ENCODE data around the gene NINL.

Gene NINL

DNA sequence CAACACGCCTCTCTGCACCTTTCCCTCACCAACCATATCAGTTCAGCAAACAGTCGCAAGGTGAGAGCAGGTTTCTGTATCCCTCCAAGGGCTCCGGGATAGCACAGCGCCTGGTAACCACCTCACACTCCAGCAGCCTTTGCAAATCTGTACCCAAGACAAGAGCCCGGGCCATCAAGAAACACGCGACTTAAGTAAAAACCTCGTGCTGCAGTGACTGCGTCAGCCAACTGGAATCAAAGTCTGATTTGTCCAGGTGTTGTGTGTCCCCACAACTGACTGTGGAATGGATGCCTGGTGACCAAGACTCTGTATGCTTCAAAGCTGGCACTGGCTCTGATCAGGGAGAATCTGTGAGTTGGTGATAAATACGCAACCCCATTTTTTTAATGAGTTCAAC is 74.1 kb downstream of the NINL start:
- H3K27me3 ChIP-seq (ENCODE audit: control insufficient read depth, low read length) = no peaks in the 10 kb centered on the region
- peaks cover 28% of the 10 kb centered on the region for H3K9me3 ChIP-seq (ENCODE audit: control insufficient read depth, insufficient read depth, low read length)
- H3K9me2 ChIP-seq (replicated peaks; ENCODE audit: control insufficient read depth, low read length) = no peaks in the 10 kb centered on the region
- H3K4me3 ChIP-seq (ENCODE audit: low read length) = no peak overlapping the region
- no peaks in the 10 kb centered on the region for H3F3A ChIP-seq (ENCODE audit: control insufficient read depth, insufficient read depth)
- no peak overlapping the region for H3K4me2 ChIP-seq (ENCODE audit: low read length)
- no peak for TF ChIP-seq EZH2phosphoT487 (IDR thresholded peaks at IDR 0.05; ENCODE audit: borderline replicate concordance, low read length)
- TF ChIP-seq, protein P1, sequence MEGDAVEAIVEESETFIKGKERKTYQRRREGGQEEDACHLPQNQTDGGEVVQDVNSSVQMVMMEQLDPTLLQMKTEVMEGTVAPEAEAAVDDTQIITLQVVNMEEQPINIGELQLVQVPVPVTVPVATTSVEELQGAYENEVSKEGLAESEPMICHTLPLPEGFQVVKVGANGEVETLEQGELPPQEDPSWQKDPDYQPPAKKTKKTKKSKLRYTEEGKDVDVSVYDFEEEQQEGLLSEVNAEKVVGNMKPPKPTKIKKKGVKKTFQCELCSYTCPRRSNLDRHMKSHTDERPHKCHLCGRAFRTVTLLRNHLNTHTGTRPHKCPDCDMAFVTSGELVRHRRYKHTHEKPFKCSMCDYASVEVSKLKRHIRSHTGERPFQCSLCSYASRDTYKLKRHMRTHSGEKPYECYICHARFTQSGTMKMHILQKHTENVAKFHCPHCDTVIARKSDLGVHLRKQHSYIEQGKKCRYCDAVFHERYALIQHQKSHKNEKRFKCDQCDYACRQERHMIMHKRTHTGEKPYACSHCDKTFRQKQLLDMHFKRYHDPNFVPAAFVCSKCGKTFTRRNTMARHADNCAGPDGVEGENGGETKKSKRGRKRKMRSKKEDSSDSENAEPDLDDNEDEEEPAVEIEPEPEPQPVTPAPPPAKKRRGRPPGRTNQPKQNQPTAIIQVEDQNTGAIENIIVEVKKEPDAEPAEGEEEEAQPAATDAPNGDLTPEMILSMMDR (IDR thresholded peaks at IDR 0.05; ENCODE audit: low read depth, low read length, poor library complexity, severe bottlenecking) = no peak
- no peaks in the 10 kb centered on the region for H4K20me1 ChIP-seq (ENCODE audit: control insufficient read depth, insufficient read depth, low read depth, low read length)
- H3K79me2 ChIP-seq (ENCODE audit: control insufficient read depth, low read length) = no peaks in the 10 kb centered on the region
- H3K4me1 ChIP-seq (ENCODE audit: control insufficient read depth, low read length) = no peaks in the 10 kb centered on the region
- no peaks in the 10 kb centered on the region for H3K36me3 ChIP-seq (ENCODE audit: control insufficient read depth, low read length)
- no peak overlapping the region for H3K27ac ChIP-seq (ENCODE audit: low read depth, low read length)

DNA sequence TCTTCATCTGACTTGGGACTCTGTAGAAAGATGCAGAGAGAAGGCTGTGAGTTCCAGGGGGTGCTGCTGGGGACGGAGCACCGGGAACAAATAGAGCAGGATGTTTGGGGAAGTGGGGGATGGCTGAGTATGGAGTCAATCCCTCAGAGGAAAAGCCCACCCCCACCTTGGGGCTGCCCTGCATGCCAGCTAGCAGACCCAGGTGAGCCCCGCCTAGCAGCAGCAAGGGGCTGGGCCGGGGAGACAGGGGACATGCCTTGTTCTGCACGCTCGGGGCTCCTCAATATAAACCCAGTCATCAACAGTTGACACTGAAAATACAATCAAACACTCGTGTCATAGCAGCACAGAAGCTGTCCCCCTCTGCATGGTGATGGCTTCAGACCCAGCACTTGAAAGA is 74.6 kb downstream of the NINL start:
- TF ChIP-seq, protein P1 (IDR thresholded peaks at IDR 0.05; ENCODE audit: low read depth, low read length, poor library complexity, severe bottlenecking) = no peak
- TF ChIP-seq EZH2phosphoT487 (IDR thresholded peaks at IDR 0.05; ENCODE audit: borderline replicate concordance, low read length) = no peak
- Histone ChIP-seq H3K36me3 (ENCODE audit: control insufficient read depth, low read length) (no peaks in the 10 kb centered on the region), H3K4me1 (ENCODE audit: control insufficient read depth, low read length) (no peaks in the 10 kb centered on the region), H3K79me2 (ENCODE audit: control insufficient read depth, low read length) (no peaks in the 10 kb centered on the region), H4K20me1 (ENCODE audit: control insufficient read depth, insufficient read depth, low read depth, low read length) (no peaks in the 10 kb centered on the region), H3K9me2 (replicated peaks; ENCODE audit: control insufficient read depth, low read length) (no peaks in the 10 kb centered on the region), H3K4me3 (ENCODE audit: low read length) (no peak overlapping the region), H3K27me3 (ENCODE audit: control insufficient read depth, low read length) (no peaks in the 10 kb centered on the region), H3K9me3 (ENCODE audit: control insufficient read depth, insufficient read depth, low read length) (peaks cover 28% of the 10 kb centered on the region), H3K4me2 (ENCODE audit: low read length) (no peak overlapping the region), H3F3A (ENCODE audit: control insufficient read depth, insufficient read depth) (no peaks in the 10 kb centered on the region), H3K27ac (ENCODE audit: low read depth, low read length) (no peak overlapping the region)

DNA sequence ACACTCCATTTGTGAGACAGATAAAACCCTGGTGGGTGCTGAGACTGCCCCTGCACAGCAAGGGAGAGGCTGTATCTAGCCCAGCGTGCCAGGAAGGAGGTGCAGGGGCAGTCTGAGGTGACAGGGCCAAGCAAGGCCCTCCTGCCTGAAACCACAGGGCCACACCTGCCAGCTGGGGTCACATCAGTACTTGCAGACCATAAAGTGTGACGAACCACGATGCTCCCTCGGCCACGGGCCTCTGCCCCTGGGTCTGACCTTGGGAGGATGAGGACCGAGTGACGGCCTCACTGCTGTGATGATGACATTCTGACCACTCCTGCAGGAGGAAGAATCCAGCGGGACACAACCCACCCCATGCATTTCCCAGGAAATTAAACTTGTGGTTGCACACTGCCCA is 75.1 kb downstream of the NINL start:
- no peak overlapping the region for H3K4me3 ChIP-seq (ENCODE audit: low read length)
- H3K4me1 ChIP-seq (ENCODE audit: control insufficient read depth, low read length) = no peaks in the 10 kb centered on the region
- H3K79me2 ChIP-seq (ENCODE audit: control insufficient read depth, low read length) = no peaks in the 10 kb centered on the region
- H3K9me2 ChIP-seq (replicated peaks; ENCODE audit: control insufficient read depth, low read length) = no peaks in the 10 kb centered on the region
- no peaks in the 10 kb centered on the region for H4K20me1 ChIP-seq (ENCODE audit: control insufficient read depth, insufficient read depth, low read depth, low read length)
- H3K9me3 ChIP-seq (ENCODE audit: control insufficient read depth, insufficient read depth, low read length) = peaks cover 23% of the 10 kb centered on the region
- H3K27ac ChIP-seq (ENCODE audit: low read depth, low read length) = no peak overlapping the region
- no peaks in the 10 kb centered on the region for H3K36me3 ChIP-seq (ENCODE audit: control insufficient read depth, low read length)
- H3K4me2 ChIP-seq (ENCODE audit: low read length) = no peak overlapping the region
- H3F3A ChIP-seq (ENCODE audit: control insufficient read depth, insufficient read depth) = no peaks in the 10 kb centered on the region
- no peaks in the 10 kb centered on the region for H3K27me3 ChIP-seq (ENCODE audit: control insufficient read depth, low read length)
- TF ChIP-seq EZH2phosphoT487 (IDR thresholded peaks at IDR 0.05; ENCODE audit: borderline replicate concordance, low read length) = no peak

DNA sequence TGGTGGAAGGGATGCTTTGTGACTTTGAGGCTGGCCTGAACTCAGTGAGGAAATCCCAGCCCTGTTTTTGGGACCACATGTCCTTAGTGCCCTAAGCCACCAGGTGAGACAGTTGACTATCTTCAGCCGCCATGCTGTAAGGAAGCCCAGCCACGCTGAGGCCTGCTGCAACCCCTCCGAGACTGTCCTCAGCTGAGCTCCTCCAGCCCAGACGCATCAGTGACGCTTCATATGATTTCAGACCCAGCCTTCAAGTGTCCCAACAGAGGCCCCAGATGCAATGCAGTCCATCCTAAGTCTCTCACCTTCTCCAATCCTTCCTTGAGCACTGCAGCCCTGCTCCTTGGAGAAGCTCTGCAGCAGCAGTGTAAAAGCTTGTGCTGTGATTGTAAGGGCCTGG is 76.2 kb downstream of the NINL start:
- no peaks in the 10 kb centered on the region for H3K36me3 ChIP-seq (ENCODE audit: control insufficient read depth, low read length)
- H3K4me2 ChIP-seq (ENCODE audit: low read length) = no peak overlapping the region
- no peaks in the 10 kb centered on the region for H3K79me2 ChIP-seq (ENCODE audit: control insufficient read depth, low read length)
- no peak for TF ChIP-seq EZH2phosphoT487 (IDR thresholded peaks at IDR 0.05; ENCODE audit: borderline replicate concordance, low read length)
- TF ChIP-seq, protein P1 (IDR thresholded peaks at IDR 0.05; ENCODE audit: low read depth, low read length, poor library complexity, severe bottlenecking) = no peak
- no peak overlapping the region for H3K27ac ChIP-seq (ENCODE audit: low read depth, low read length)
- H3K27me3 ChIP-seq (ENCODE audit: control insufficient read depth, low read length) = no peaks in the 10 kb centered on the region
- H3F3A ChIP-seq (ENCODE audit: control insufficient read depth, insufficient read depth) = no peaks in the 10 kb centered on the region
- H4K20me1 ChIP-seq (ENCODE audit: control insufficient read depth, insufficient read depth, low read depth, low read length) = no peaks in the 10 kb centered on the region
- peaks cover 12% of the 10 kb centered on the region; the same call in 1 of the 2 replicates for H3K9me3 ChIP-seq (ENCODE audit: control insufficient read depth, insufficient read depth, low read length)
- H3K4me3 ChIP-seq (ENCODE audit: low read length) = no peak overlapping the region
- no peaks in the 10 kb centered on the region for H3K9me2 ChIP-seq (replicated peaks; ENCODE audit: control insufficient read depth, low read length)
- no peaks in the 10 kb centered on the region for H3K4me1 ChIP-seq (ENCODE audit: control insufficient read depth, low read length)

Data from DOHH2 (cell line).